HL-60 (cell line): ENCODE measurements around the gene GNAQ.

Experiments
- DNase-seq, 2 experiments: peaks; one replicate each; pipeline ENCODE4 v3.0.0-alpha.2; 2010 to 2020; ENCODE audit warnings: low read depth in 1 of 2, low spot score in 1 of 2
- H3K27ac ChIP-seq: fragments of 250-450 bp; sonication (Bioruptor Pico); replicated peaks from 2 replicates; pipeline ENCODE4 v1.5.1; 2020; ENCODE audit warnings: mild to moderate bottlenecking, moderate library complexity
- H3K27me3 ChIP-seq: fragments of 250-450 bp; sonication (Bioruptor Pico); 2 replicates; pipeline ENCODE4 v1.5.1; 2021; ENCODE audit warnings: mild to moderate bottlenecking, moderate library complexity; ENCODE audit not compliant: insufficient read depth, poor library complexity, severe bottlenecking
- H3K4me3 ChIP-seq: replicated peaks from 2 replicates; pipeline ENCODE4 v1.5.1; 2011; ENCODE audit warnings: mild to moderate bottlenecking, control low read depth, low read length; ENCODE audit not compliant: insufficient read depth
- GABPA ChIP-seq: IDR thresholded peaks from 2 replicates; pipeline ENCODE4 v1.6.1; 2012; ENCODE audit warnings: low read depth
- POLR2AphosphoS5 ChIP-seq: IDR thresholded peaks from 2 replicates; pipeline ENCODE4 v1.6.1; 2012; ENCODE audit warnings: low read depth
- REST ChIP-seq: IDR thresholded peaks from 2 replicates; pipeline ENCODE4 v1.6.1; 2012; ENCODE audit warnings: low read depth; ENCODE audit not compliant: insufficient replicate concordance
- SPI1 ChIP-seq: IDR thresholded peaks from 2 replicates; pipeline ENCODE4 v1.6.1; 2012; ENCODE audit warnings: low read depth, mild to moderate bottlenecking, borderline replicate concordance
- TF ChIP-seq, protein P1 (sequence below): IDR thresholded peaks from one replicate; pipeline ENCODE4 v1.5.1; 2011; ENCODE audit warnings: low read length, control low read depth, inconsistent platforms; ENCODE audit not compliant: insufficient read depth

GNAQ gene

DNA sequence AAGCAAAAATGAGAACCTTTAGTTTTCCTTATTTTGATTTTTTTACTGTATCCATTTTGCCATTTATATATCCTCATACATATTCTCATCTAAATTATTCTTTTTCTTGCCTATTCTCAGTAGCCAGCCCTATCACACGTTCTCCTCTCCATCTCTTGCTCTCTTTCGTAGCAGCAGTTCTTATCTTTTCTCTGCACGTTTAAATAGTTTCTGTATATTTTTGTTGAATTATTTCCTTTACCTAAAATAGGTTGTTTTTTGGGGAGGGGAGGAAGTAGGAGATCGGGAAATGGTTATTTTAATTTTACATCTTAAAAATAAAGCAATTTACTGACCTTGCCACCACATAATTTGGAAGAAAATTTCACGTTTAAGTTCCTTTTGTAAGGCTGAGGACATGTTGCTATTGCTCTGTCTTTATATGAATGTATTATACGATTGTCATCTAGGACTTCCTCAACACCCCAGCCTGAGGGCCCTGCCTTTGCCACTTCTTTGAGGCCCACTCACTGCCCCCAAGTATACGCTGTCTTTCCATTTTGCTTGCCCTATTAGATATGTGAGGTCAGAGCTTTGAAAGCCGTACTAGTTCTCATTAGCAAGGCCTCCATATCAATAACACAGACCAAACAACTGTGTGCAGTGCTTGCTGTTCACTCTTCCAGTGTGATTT lies 140.3 kb downstream of the GNAQ start:
- Histone ChIP-seq H3K27me3 (no peaks in the 10 kb centered on the region), H3K27ac (no peak overlapping the region; the same call in 1 of the 2 replicates), H3K4me3 (no peak overlapping the region)
- DNase-seq = no peak
- TF ChIP-seq GABPA = no peak
- TF ChIP-seq POLR2AphosphoS5 = no peak
- TF ChIP-seq SPI1 = no peak
- TF ChIP-seq, protein P1, sequence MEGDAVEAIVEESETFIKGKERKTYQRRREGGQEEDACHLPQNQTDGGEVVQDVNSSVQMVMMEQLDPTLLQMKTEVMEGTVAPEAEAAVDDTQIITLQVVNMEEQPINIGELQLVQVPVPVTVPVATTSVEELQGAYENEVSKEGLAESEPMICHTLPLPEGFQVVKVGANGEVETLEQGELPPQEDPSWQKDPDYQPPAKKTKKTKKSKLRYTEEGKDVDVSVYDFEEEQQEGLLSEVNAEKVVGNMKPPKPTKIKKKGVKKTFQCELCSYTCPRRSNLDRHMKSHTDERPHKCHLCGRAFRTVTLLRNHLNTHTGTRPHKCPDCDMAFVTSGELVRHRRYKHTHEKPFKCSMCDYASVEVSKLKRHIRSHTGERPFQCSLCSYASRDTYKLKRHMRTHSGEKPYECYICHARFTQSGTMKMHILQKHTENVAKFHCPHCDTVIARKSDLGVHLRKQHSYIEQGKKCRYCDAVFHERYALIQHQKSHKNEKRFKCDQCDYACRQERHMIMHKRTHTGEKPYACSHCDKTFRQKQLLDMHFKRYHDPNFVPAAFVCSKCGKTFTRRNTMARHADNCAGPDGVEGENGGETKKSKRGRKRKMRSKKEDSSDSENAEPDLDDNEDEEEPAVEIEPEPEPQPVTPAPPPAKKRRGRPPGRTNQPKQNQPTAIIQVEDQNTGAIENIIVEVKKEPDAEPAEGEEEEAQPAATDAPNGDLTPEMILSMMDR = no peak
- no peak for TF ChIP-seq REST

- H3K27me3 ChIP-seq = no peaks in the 10 kb centered on the region
- TF ChIP-seq, protein P1 = no peak
- TF ChIP-seq POLR2AphosphoS5 = no peak
- no peak for TF ChIP-seq SPI1
- no peak for TF ChIP-seq REST
- no peak for TF ChIP-seq GABPA
- no peak overlapping the region for H3K4me3 ChIP-seq
- H3K27ac ChIP-seq = no peak overlapping the region
- DNase-seq = no peak
These were observed 143.9 kb downstream of the GNAQ start for GRCh38 chr9:77887662-77888061.

GRCh38 chr9:77885104-77885672 lies 146.4 kb downstream of the GNAQ start:
- H3K27ac ChIP-seq = no peak overlapping the region
- TF ChIP-seq REST = no peak
- TF ChIP-seq SPI1 = no peak
- no peak for TF ChIP-seq POLR2AphosphoS5
- no peak for TF ChIP-seq GABPA
- TF ChIP-seq, protein P1 = no peak
- no peak for DNase-seq
- no peaks in the 10 kb centered on the region for H3K27me3 ChIP-seq
- H3K4me3 ChIP-seq = no peak overlapping the region
